H1 (cell line): ENCODE measurements around the gene GFAP. TPM values are rescaled to one million over a fixed set of nuclear protein-coding genes. Genes with fewer than 3 reads are reported as not detected.

Experiments used
- CHD1 ChIP-seq: IDR thresholded peaks from 2 replicates; pipeline ENCODE4 v1.6.1; 2012; ENCODE audit warnings: low read depth, low read length, improper control_type of control experiment
- POU5F1 ChIP-seq: IDR thresholded peaks from 2 replicates; pipeline ENCODE4 v1.6.1; 2011; ENCODE audit warnings: low read depth, mild to moderate bottlenecking, low read length, moderate library complexity
- TCF12 ChIP-seq: IDR thresholded peaks from 2 replicates; pipeline ENCODE4 v1.6.1; 2011; ENCODE audit warnings: low read depth, mild to moderate bottlenecking, low read length
- YY1 ChIP-seq: IDR thresholded peaks from 2 replicates; pipeline ENCODE4 v1.6.1; 2011; ENCODE audit warnings: low read depth, mild to moderate bottlenecking, low read length
- polyA plus RNA-seq, 7 experiments: library from polyadenylated mRNA; depleted of rRNA in 3 of 7; stranded (reverse) in 5 of 7; unstranded in 2 of 7; fragments of >200 nt in 5 of 7; fragments of 200-250 nt in 2 of 7; gene quantifications; 1 replicate in 5 of 7; 2 replicates in 1 of 7; 4 replicates in 1 of 7; pipeline versions ENCODE4 v1.2.1 to v1.2.3, GENCODE V29; 2011 to 2013; ENCODE audit warnings: missing spikeins in 2 of 7, mixed read lengths in 2 of 7
- total RNA-seq: library from RNA; stranded (reverse); fragmentation: NEBNext Ultra II Directional; extraction: Animal tissue kit (Norgen Biotek cat#: 25700); gene quantifications from 2 replicates; pipeline ENCODE4 v1.2.1, GENCODE V29; 2021

The GFAP gene
- total and polyA plus RNA-seq, 2 of the 8 experiments (the other 6 are each of a cell fraction or from before 2014, with no cell fraction given): 1.3 to 1.5 TPM

DNA sequence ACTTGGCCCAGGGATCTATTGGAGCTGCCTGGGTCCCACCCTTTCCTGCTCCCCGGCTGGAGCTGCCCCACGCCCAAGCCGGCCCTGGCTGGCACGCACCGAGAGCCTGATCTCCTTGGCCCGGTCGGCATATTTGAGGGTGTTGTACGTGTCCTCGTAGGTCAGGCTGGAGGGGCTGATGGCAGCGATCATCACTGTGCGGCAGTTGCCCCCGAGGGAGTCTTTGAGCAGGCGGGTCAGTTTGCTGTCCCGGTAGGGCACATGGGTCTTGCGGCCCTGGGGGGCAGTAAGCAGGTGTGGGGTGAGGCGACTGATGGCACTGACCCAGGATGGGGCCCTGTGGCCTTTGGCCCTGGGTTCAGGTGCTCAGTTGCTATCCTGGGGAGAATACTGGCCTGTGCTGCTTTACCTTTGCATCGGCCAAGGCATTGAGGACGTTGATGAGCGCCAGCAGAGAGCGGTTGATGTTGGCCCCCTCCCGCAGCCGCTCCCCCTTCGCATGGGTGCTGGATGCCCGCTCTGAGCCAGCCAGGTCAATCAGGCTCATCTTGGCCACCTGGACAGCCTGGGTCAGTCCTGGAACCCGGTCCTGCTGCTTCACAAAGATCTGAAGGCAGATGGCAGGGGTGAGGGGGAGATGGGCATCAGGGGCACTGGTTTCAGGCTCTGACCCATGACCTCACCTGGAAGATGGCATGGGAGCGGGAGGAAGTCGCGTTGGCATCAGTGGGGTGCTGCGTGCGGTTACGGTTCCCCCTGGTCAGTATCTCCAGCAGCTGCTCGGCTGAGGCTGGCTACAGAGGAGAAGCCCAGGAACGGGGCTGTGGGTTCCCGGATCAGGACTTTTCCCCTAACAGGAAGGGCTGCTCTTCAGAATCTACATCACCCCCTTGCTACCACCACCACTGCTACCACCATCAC, 18.8 kb upstream of the GFAP start (continued):
- TF ChIP-seq POU5F1 (no peak), CHD1 (no peak), TCF12 (no peak), YY1 (no peak)
